ENCODE results near the gene DKK3. TPM values are rescaled to one million over a fixed set of nuclear protein-coding genes. Genes with fewer than 3 reads are reported as not detected.

The DKK3 gene
- total RNA-seq, 3 donors from 2014 or later (not counting 1 experiment from before 2014, with no cell fraction given), result 0.16 to 0.70 TPM; not detected in 1

DNA sequence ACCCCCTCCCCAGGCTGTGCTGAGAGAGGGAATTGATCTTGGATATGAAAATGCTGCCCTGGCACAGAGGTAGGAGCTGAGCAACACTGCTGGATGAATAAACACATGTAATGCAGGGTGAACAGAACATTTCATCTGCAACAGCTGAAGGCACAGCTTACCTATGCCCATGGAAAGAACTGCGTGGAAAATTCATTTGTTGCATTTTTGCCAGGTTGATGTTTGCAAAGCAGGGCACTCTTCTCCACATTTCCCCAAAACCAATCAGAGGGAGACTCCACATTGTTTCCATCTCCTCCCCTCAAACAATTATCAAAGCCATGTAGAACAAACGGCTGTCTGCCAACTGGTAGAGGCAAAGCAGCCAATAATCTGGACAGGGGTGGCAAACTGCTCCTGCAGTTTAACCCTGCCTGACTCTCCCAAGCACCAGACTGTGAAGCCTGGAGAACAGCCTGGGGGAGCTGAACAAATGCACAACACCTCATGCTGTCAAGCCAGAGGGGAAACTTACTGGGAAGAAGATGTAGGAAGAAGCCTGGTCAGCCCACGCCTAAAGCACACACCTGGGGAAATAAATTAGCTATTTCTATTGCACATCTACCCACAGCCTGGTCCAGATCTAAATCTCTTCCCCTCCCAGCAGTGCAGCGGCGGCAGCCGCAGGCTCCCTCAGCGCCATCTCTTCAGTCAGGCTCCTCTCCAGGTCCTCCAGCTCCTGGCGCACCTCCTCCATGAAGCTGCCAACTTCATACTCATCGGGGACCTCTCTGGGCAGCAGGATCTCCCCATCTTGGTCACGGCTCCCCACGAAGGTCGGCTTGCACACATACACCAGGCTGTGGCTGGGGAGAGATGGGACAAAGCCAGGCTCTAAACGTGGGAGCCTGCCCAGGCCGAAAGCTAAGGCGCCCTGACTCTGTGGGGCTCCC, 44.3 kb downstream of the DKK3 start:
- no peaks in the 10 kb centered on the region for H3K9me3 ChIP-seq (ENCODE audit: control insufficient read depth, insufficient read depth, low read length)
- 91% methylated on average over 15 of the region's 15 CpGs for WGBS (ENCODE audit: insufficient coverage)
- Mint-ChIP-seq H3K27me3 (ENCODE audit: low read depth in 2 of 2) (peaks cover 0 to 5% of the 10 kb centered on the region in 2 donors), H3K27ac (no peak overlapping the region), H3K4me3 (no peak overlapping the region), H3K4me1 (peaks cover 27 to 32% of the 10 kb centered on the region in 2 donors), H3K9me3 (no peaks in the 10 kb centered on the region), H3K36me3 (no peaks in the 10 kb centered on the region)
- ATAC-seq, result no peak
- H3K4me3 ChIP-seq (ENCODE audit: low read length), result no peak overlapping the region
- no peaks in the 10 kb centered on the region for H3K36me3 ChIP-seq (ENCODE audit: control insufficient read depth, insufficient read depth, low read length)
- peaks cover 18% of the 10 kb centered on the region for H3K4me1 ChIP-seq (ENCODE audit: control insufficient read depth, insufficient read depth, low read length)
- intact Hi-C loops (cut with micrococcal nuclease), result no loop called here
- DNase-seq, result no peak
- no peak overlapping the region for H3K27ac ChIP-seq (ENCODE audit: low read length)
- H3K27me3 ChIP-seq (ENCODE audit: control insufficient read depth, insufficient read depth, low read length), result no peaks in the 10 kb centered on the region
- TF ChIP-seq, protein P1, sequence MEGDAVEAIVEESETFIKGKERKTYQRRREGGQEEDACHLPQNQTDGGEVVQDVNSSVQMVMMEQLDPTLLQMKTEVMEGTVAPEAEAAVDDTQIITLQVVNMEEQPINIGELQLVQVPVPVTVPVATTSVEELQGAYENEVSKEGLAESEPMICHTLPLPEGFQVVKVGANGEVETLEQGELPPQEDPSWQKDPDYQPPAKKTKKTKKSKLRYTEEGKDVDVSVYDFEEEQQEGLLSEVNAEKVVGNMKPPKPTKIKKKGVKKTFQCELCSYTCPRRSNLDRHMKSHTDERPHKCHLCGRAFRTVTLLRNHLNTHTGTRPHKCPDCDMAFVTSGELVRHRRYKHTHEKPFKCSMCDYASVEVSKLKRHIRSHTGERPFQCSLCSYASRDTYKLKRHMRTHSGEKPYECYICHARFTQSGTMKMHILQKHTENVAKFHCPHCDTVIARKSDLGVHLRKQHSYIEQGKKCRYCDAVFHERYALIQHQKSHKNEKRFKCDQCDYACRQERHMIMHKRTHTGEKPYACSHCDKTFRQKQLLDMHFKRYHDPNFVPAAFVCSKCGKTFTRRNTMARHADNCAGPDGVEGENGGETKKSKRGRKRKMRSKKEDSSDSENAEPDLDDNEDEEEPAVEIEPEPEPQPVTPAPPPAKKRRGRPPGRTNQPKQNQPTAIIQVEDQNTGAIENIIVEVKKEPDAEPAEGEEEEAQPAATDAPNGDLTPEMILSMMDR (IDR thresholded peaks at IDR 0.05), result no peak

DNA sequence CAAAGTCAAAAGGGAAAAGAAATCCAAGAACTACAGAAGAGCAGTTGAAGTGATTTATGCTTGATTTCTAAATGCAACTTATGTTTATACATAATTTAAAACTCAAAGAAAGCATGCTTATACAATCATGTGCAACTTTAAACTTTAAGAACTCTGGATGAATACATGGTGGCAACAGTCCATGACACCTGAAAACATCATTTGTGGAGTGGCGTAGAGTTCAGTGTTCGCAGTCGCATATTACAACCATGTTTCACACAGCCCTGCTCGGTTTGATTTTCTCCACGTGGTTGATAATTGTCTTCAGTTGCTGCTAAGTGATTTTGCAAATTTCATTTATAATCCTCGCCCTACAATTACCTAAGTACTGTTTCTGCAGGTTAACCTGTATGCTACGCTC, 45.4 kb downstream of the DKK3 start:
- peaks cover 18% of the 10 kb centered on the region for H3K4me1 ChIP-seq (ENCODE audit: control insufficient read depth, insufficient read depth, low read length)
- H3K9me3 ChIP-seq (ENCODE audit: control insufficient read depth, insufficient read depth, low read length), result no peaks in the 10 kb centered on the region
- H3K36me3 Mint-ChIP-seq, result no peaks in the 10 kb centered on the region
- TF ChIP-seq, protein P1 (IDR thresholded peaks at IDR 0.05), result no peak
- DNase-seq (no peak), ATAC-seq (no peak)
- no peak overlapping the region for H3K4me3 Mint-ChIP-seq
- peaks cover 5% of the 10 kb centered on the region for H3K36me3 ChIP-seq (ENCODE audit: control insufficient read depth, insufficient read depth, low read length)
- H3K27ac Mint-ChIP-seq, result no peak overlapping the region
- no peaks in the 10 kb centered on the region for H3K27me3 ChIP-seq (ENCODE audit: control insufficient read depth, insufficient read depth, low read length)
- no peak overlapping the region for H3K27ac ChIP-seq (ENCODE audit: low read length)
- 96% methylated on average over 7 of the region's 7 CpGs for WGBS (ENCODE audit: insufficient coverage)
- H3K27me3 Mint-ChIP-seq (ENCODE audit: low read depth in 2 of 2), result peaks cover 0 to 5% of the 10 kb centered on the region in 2 donors
- no peak overlapping the region for H3K4me3 ChIP-seq (ENCODE audit: low read length)
- H3K4me1 Mint-ChIP-seq, result peaks cover 27 to 32% of the 10 kb centered on the region in 2 donors
- H3K9me3 Mint-ChIP-seq, result no peaks in the 10 kb centered on the region
- intact Hi-C loops (cut with micrococcal nuclease), result no loop called here

DNA sequence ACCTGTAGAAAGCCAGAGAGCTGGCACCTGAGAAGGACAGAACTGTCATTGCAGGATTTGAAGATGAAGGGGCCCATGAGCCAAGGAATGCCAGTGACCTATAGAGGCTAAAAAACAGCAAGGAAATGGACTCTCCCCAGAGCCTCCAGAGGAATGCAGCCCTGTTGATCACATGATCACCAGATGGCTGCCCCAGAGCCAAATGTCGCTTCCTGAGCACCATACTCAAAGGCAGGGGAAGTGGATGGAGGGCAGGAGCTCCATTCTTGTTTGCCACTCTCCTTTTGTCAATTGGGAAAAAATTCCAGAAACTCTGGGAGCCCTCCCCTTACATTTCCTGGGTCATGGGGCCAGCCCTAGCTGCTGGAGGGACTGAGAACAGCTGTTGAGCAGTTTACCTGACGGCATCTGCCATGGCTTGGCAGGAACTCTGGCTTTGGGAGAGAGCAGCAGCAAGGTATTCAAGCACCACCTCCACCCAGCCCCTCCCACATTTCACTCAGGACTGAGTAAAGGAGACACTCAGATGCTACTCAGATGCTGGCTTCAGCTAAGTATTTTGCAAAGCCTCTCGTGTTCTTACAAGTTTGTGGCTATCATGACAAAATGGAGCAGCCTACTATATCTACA, 46.9 kb downstream of the DKK3 start:
- Mint-ChIP-seq H3K4me1 (peaks cover 27 to 28% of the 10 kb centered on the region in 2 donors), H3K27me3 (ENCODE audit: low read depth in 2 of 2) (peaks cover 0 to 5% of the 10 kb centered on the region in 2 donors), H3K27ac (peak overlapping the region; percentile 16 to 58), H3K36me3 (peaks cover 5% of the 10 kb centered on the region), H3K4me3 (no peak overlapping the region), H3K9me3 (no peaks in the 10 kb centered on the region)
- Histone ChIP-seq H3K36me3 (ENCODE audit: control insufficient read depth, insufficient read depth, low read length) (peaks cover 16% of the 10 kb centered on the region), H3K27me3 (ENCODE audit: control insufficient read depth, insufficient read depth, low read length) (no peaks in the 10 kb centered on the region), H3K27ac (ENCODE audit: low read length) (no peak overlapping the region), H3K4me3 (ENCODE audit: low read length) (no peak overlapping the region), H3K9me3 (ENCODE audit: control insufficient read depth, insufficient read depth, low read length) (no peaks in the 10 kb centered on the region), H3K4me1 (ENCODE audit: control insufficient read depth, insufficient read depth, low read length) (peaks cover 18% of the 10 kb centered on the region)
- ATAC-seq, result no peak
- DNase-seq, result no peak
- 96% methylated on average over 3 of the region's 3 CpGs for WGBS (ENCODE audit: insufficient coverage)
- TF ChIP-seq, protein P1 (IDR thresholded peaks at IDR 0.05), result no peak
- intact Hi-C loops (cut with micrococcal nuclease), result no loop called here
